Suprapubic skin (tissue), 4 donors: Measurements from ENCODE around the gene ITSN2. TPM values are rescaled to one million over a fixed set of nuclear protein-coding genes. Genes with fewer than 3 reads are reported as not detected.

Source experiments
- DNase-seq, 2 donors: peaks; one replicate each; pipeline ENCODE4 v3.0.0-alpha.2; 2019; ENCODE audit warnings: low spot score in 2 of 2
- H3K27ac ChIP-seq: fragments of 200-600 bp; sonication (generic); one replicate; pipeline ENCODE4 v1.5.1; 2019
- H3K27me3 ChIP-seq: fragments of 200-600 bp; sonication (generic); one replicate; pipeline ENCODE4 v1.5.1; 2019
- H3K36me3 ChIP-seq: fragments of 200-600 bp; sonication (generic); one replicate; pipeline ENCODE4 v1.5.1; 2019
- H3K4me1 ChIP-seq: fragments of 200-600 bp; sonication (generic); one replicate; pipeline ENCODE4 v1.5.1; 2019
- H3K4me3 ChIP-seq: fragments of 200-600 bp; sonication (generic); one replicate; pipeline ENCODE4 v1.5.1; 2019; ENCODE audit warnings: mild to moderate bottlenecking
- H3K9me3 ChIP-seq: fragments of 200-600 bp; sonication (generic); one replicate; pipeline ENCODE4 v1.5.1; 2019
- EP300 ChIP-seq: sonication (generic); formaldehyde crosslinking; IDR thresholded peaks from one replicate; pipeline ENCODE4 v1.6.1; 2017; ENCODE audit warnings: antibody characterized with exemption
- POLR2A ChIP-seq, 2 donors: fragments of 450-650 bp; IDR thresholded peaks; one replicate each; pipeline ENCODE4 v1.6.1; 2017; ENCODE audit warnings: antibody characterized with exemption in 2 of 2, mild to moderate bottlenecking in 2 of 2, moderate library complexity in 2 of 2
- POLR2AphosphoS5 ChIP-seq, 3 donors: sonication (generic); formaldehyde crosslinking; IDR thresholded peaks; one replicate each; pipeline ENCODE4 v1.6.1; 2017; ENCODE audit warnings: antibody characterized with exemption in 3 of 3
- WGBS: methylation state at CpG from one replicate; pipeline ENCODE4 v1.1.5; 2018; 5-methylcytosine and 5-hydroxymethylcytosine counted together
- total RNA-seq, 4 donors: library from RNA; depleted of rRNA; stranded (reverse); fragments of >200 nt; gene quantifications; one replicate each; pipeline ENCODE4 v1.1.0, GENCODE V29; 2016
- TF ChIP-seq, protein P1 (sequence below), 2 donors: fragments of 200-600 bp in 1 of 2; fragments of 450-650 bp in 1 of 2; sonication (generic) in 1 of 2; IDR thresholded peaks; one replicate each; pipeline ENCODE4 v1.5.1; 2016 to 2019; ENCODE audit warnings: antibody characterized with exemption in 2 of 2, mild to moderate bottlenecking in 1 of 2, moderate library complexity in 1 of 2

Gene ITSN2
- total RNA-seq, 4 donors from 2014 or later = 65.8 to 92.6 (median 69.7) TPM

DNA sequence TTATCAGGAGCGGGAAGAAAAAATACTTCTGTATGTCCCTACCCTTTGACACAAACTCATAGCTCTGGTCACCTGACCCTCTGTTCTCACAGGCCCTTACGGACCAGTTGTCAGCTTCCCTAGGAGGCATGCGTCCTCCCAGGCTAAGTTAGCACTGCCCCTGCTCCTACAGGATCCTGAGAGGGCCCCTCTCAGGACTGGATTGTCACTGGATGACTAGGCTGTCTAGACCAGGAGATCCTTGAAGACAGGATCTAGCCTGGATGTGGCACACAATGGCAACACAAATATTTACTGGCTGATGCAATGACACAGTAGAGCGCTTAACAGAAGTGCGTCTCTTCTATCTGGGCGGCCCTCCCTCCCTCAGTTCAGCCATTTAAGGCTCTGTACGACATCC is 177.8 kb downstream of the ITSN2 start:
- Histone ChIP-seq H3K36me3 (no peaks in the 10 kb centered on the region), H3K27me3 (no peaks in the 10 kb centered on the region), H3K9me3 (no peaks in the 10 kb centered on the region), H3K4me3 (no peak overlapping the region), H3K27ac (no peak overlapping the region), H3K4me1 (no peaks in the 10 kb centered on the region)
- WGBS = 90% methylated on average over 6 of the region's 7 CpGs
- TF ChIP-seq POLR2AphosphoS5 (IDR thresholded peaks at IDR 0.05) (no peak), POLR2A (IDR thresholded peaks at IDR 0.05) (no peak), EP300 (no peak)
- TF ChIP-seq, protein P1, sequence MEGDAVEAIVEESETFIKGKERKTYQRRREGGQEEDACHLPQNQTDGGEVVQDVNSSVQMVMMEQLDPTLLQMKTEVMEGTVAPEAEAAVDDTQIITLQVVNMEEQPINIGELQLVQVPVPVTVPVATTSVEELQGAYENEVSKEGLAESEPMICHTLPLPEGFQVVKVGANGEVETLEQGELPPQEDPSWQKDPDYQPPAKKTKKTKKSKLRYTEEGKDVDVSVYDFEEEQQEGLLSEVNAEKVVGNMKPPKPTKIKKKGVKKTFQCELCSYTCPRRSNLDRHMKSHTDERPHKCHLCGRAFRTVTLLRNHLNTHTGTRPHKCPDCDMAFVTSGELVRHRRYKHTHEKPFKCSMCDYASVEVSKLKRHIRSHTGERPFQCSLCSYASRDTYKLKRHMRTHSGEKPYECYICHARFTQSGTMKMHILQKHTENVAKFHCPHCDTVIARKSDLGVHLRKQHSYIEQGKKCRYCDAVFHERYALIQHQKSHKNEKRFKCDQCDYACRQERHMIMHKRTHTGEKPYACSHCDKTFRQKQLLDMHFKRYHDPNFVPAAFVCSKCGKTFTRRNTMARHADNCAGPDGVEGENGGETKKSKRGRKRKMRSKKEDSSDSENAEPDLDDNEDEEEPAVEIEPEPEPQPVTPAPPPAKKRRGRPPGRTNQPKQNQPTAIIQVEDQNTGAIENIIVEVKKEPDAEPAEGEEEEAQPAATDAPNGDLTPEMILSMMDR (IDR thresholded peaks at IDR 0.05) = no peak
- no peak for DNase-seq

DNA sequence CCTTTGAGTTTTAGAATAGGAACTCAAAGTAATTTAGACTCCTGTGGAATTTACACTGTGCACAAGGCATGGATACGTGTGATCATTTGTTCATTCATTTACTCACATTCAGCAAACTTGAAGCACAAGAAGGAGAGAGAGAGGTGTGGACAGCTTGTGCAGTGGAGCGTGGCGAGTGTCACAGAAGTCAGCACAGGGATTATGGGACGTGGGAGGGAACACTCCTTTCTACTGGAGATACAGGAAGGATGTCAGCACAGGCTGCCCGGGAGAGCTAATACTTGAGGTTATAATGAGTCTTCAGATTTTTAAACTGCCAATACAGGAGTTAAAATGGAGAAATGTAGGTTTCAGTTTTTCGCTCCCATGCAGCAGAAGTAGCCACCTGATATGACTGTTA is 178.5 kb downstream of the ITSN2 start:
- H3K4me3 ChIP-seq = no peak overlapping the region

DNA sequence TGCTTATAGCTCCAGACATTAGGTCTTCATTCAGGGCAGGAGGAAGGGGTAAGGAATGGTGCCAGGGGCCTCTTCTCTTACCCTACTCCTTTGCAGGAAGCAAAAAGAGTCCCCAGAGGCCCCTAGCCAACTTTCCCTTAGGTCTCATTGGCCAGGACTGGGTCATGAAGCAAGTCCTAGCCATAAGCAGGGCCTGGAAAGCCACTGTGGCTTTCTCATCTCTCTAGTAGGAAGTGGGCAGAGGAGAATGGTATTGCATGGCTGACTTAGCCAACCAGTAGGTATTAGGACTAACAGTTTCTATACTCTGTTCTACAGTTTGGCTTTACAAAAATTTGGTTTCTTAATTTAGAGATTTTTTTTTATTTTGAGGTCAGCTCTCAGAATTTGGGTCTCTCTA is 180.7 kb downstream of the ITSN2 start:
- TF ChIP-seq POLR2A (IDR thresholded peaks at IDR 0.05) (no peak), POLR2AphosphoS5 (IDR thresholded peaks at IDR 0.05) (no peak), EP300 (no peak)
- TF ChIP-seq, protein P1 (IDR thresholded peaks at IDR 0.05) = no peak
- H3K4me1 ChIP-seq = peaks cover 6% of the 10 kb centered on the region

More for the DNA sequence above, 178.5 kb downstream of the ITSN2 start:
- TF ChIP-seq POLR2AphosphoS5 (IDR thresholded peaks at IDR 0.05) (no peak), POLR2A (IDR thresholded peaks at IDR 0.05) (no peak), EP300 (no peak)
- TF ChIP-seq, protein P1 (IDR thresholded peaks at IDR 0.05) = no peak
- no peak overlapping the region for H3K27ac ChIP-seq
- H3K9me3 ChIP-seq = no peaks in the 10 kb centered on the region
- no peaks in the 10 kb centered on the region for H3K27me3 ChIP-seq
- no peaks in the 10 kb centered on the region for H3K36me3 ChIP-seq
- no peaks in the 10 kb centered on the region for H3K4me1 ChIP-seq
- no peak for DNase-seq
- whole genome bisulfite sequencing = 83% methylated on average over 6 of the region's 6 CpGs

DNA sequence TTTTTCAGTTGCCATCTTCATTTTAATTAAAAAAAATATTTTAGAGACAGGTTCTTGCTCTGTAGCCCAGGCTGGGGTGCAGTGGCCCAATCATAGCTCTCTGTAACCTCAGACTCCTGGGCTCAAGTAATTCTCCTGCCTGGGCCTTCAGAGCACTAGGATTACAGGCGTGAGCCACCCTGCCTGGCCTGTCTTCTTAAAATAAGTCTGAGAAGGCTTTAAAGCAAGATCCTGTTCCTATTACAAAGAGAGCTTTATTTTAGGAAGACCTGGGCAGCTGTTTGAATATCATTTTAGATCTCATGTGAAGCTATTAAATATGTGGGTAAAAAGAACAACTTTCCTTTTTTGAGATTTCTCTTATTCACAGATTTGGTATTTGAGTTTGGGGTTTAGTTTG is 184.0 kb downstream of the ITSN2 start:
- Histone ChIP-seq H3K36me3 (no peaks in the 10 kb centered on the region), H3K4me1 (peaks cover 6% of the 10 kb centered on the region), H3K9me3 (no peaks in the 10 kb centered on the region), H3K27me3 (no peaks in the 10 kb centered on the region), H3K27ac (no peak overlapping the region), H3K4me3 (no peak overlapping the region)
- no peak for TF ChIP-seq POLR2AphosphoS5 (IDR thresholded peaks at IDR 0.05)
- TF ChIP-seq, protein P1 (IDR thresholded peaks at IDR 0.05) = no peak
- TF ChIP-seq EP300 = no peak
- TF ChIP-seq POLR2A (IDR thresholded peaks at IDR 0.05) = no peak
- DNase-seq = no peak
- WGBS = 67% methylated on average over 1 of the region's 1 CpG

More for the DNA sequence above, 180.7 kb downstream of the ITSN2 start:
- Histone ChIP-seq H3K9me3 (no peaks in the 10 kb centered on the region), H3K27me3 (no peaks in the 10 kb centered on the region), H3K27ac (no peak overlapping the region), H3K4me3 (no peak overlapping the region), H3K36me3 (no peaks in the 10 kb centered on the region)
- DNase-seq = no peak

DNA sequence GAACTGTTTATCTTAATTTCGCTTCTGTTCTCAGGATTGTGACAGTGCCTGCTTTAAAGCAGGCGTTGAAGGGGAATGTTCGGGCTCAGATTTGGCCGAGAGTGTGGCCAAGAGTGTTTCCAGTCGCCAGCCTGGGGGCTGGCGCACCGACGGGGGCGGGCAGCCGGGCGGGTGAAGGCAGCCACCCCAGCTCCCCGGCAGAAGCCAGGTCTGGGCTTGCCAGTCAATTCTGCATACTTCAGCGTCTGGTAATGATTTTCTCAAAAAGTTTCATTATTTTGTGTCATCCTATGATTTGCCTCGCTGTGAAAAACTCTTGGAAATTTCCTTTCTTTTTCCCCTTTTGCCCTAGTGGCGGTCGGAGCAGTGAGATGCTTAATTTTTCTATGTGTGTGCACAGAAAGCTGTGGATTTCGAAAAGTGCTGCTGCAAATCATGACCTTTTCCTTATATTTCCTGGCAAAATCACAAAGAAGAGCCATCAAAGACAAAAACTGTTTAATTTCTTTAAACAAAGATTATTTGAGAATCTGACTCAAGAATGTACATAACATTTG is 184.6 kb downstream of the ITSN2 start:
- Histone ChIP-seq H3K27ac (no peak overlapping the region), H3K36me3 (no peaks in the 10 kb centered on the region), H3K4me1 (peaks cover 6% of the 10 kb centered on the region), H3K4me3 (peak overlapping the region; percentile 41), H3K9me3 (no peaks in the 10 kb centered on the region), H3K27me3 (no peaks in the 10 kb centered on the region)
- TF ChIP-seq, protein P1 (IDR thresholded peaks at IDR 0.05) = no peak
- TF ChIP-seq POLR2A (IDR thresholded peaks at IDR 0.05) (no peak), POLR2AphosphoS5 (IDR thresholded peaks at IDR 0.05) (no peak), EP300 (no peak)
- 51% methylated on average over 17 of the region's 17 CpGs for WGBS
- DNase-seq = no peak
